ENCODE data around the gene COL11A2.

The COL11A2 gene

GRCh38 chr6:33191383-33192104, 723 bp downstream of the COL11A2 start:
- no peak for DNase-seq

GRCh38 chr6:33190504-33191107, 1.7 kb downstream of the COL11A2 start:
- no peak for DNase-seq

GRCh38 chr6:33189625-33190448, 2.4 kb downstream of the COL11A2 start:
- no peak for DNase-seq

- DNase-seq: no peak
These were observed 3.1 kb downstream of the COL11A2 start for GRCh38 chr6:33189164-33189563.

GRCh38 chr6:33187809-33188208, 4.5 kb downstream of the COL11A2 start:
- DNase-seq: no peak

- no peak for DNase-seq
These were observed 6.5 kb downstream of the COL11A2 start for GRCh38 chr6:33185654-33186187.

GRCh38 chr6:33185190-33185589, 7.1 kb downstream of the COL11A2 start:
- no peak for DNase-seq

- DNase-seq: no peak
These were observed 9.1 kb downstream of the COL11A2 start for GRCh38 chr6:33183071-33183683.

- no peak for DNase-seq
These were observed 11.1 kb downstream of the COL11A2 start for GRCh38 chr6:33181141-33181540.

GRCh38 chr6:33178755-33179475, 13.4 kb downstream of the COL11A2 start:
- no peak for DNase-seq

- DNase-seq: no peak
These were observed 14.5 kb downstream of the COL11A2 start for GRCh38 chr6:33177552-33178446.

GRCh38 chr6:33176906-33177305, 15.4 kb downstream of the COL11A2 start:
- DNase-seq: no peak

- DNase-seq: no peak
These were observed 16.7 kb downstream of the COL11A2 start for GRCh38 chr6:33175436-33176069.

- DNase-seq: no peak
These were observed 17.5 kb downstream of the COL11A2 start for GRCh38 chr6:33174784-33175183.

- no peak for DNase-seq
These were observed 18.6 kb downstream of the COL11A2 start for GRCh38 chr6:33173535-33174180.

- no peak for DNase-seq
These were observed 19.4 kb downstream of the COL11A2 start for GRCh38 chr6:33172688-33173534.

- no peak for DNase-seq
These were observed 20.2 kb downstream of the COL11A2 start for GRCh38 chr6:33171880-33172687.

All from stimulated activated naive CD4-positive, alpha-beta T cell treated with Interleukin-2 at 50 U/mL for 16 hours (primary cell).